ENCODE data around the gene ATP1A3.
"Not testable (repeated sequence)": the region's sequence is repeated elsewhere in the genome, so short reads cannot be mapped to it uniquely, and the experiment has no call there.

Gene ATP1A3

GRCh38 chr19:41944336-41944735, 49.7 kb downstream of the ATP1A3 start:
- DNase-seq, result no peak

GRCh38 chr19:41941410-41942202, 52.4 kb downstream of the ATP1A3 start:
- DNase-seq, result no peak

- no peak for DNase-seq
Observed at GRCh38 chr19:41940731-41941409, 53.2 kb downstream of the ATP1A3 start.

GRCh38 chr19:41939861-41940730, 53.9 kb downstream of the ATP1A3 start:
- peak; percentile 35 for DNase-seq

- DNase-seq, result not testable (repeated sequence)
Observed at GRCh38 chr19:41939209-41939608, 54.8 kb downstream of the ATP1A3 start.

- no peak for DNase-seq
Observed at GRCh38 chr19:41937525-41938468, 56.2 kb downstream of the ATP1A3 start.

- no peak for DNase-seq
Observed at GRCh38 chr19:41936961-41937360, 57.1 kb downstream of the ATP1A3 start.

- no peak for DNase-seq
Observed at GRCh38 chr19:41936416-41936850, 57.6 kb downstream of the ATP1A3 start.

GRCh38 chr19:41935760-41936415, 58.1 kb downstream of the ATP1A3 start:
- DNase-seq, result no peak

- DNase-seq, result peak; percentile 50
Observed at GRCh38 chr19:41934849-41935374, 59.1 kb downstream of the ATP1A3 start.

GRCh38 chr19:41933693-41934426, 60.2 kb downstream of the ATP1A3 start:
- DNase-seq, result no peak

- no peak for DNase-seq
Observed at GRCh38 chr19:41932720-41933332, 61.2 kb downstream of the ATP1A3 start.

- no peak for DNase-seq
Observed at GRCh38 chr19:41932259-41932719, 61.7 kb downstream of the ATP1A3 start.

GRCh38 chr19:41930926-41931592, 63.0 kb downstream of the ATP1A3 start:
- no peak for DNase-seq

- DNase-seq, result no peak
Observed at GRCh38 chr19:41930322-41930722, 63.7 kb downstream of the ATP1A3 start.

GRCh38 chr19:41929536-41930071, 64.4 kb downstream of the ATP1A3 start:
- no peak for DNase-seq

- DNase-seq, result no peak
Observed at GRCh38 chr19:41928754-41929535, 65.1 kb downstream of the ATP1A3 start.

- no peak for DNase-seq
Observed at GRCh38 chr19:41928221-41928683, 65.8 kb downstream of the ATP1A3 start, which contains the start of gene ERFL. TSS of gene ERFL (minus strand) at chr19:41928449. CDS start at chr19:41912919, 15,530 bp downstream.
